Endometrial microvascular endothelial cells (primary cell): ENCODE measurements around the gene ZNF286A. TPM values are rescaled to one million over a fixed set of nuclear protein-coding genes. Genes with fewer than 3 reads are reported as not detected.
"Not testable (repeated sequence)": the region's sequence is repeated elsewhere in the genome, so short reads cannot be mapped to it uniquely, and the experiment has no call there.

Experiments
- in situ Hi-C: cut with HindIII; loops from 2 replicates; pipeline ENCODE4 v1.10.0; 2017; ENCODE audit warnings: low sequenced_read_pairs, low pct_unique_long_range_greater_than_20kb; ENCODE audit errors: inconsistent ontology term
- total RNA-seq: library from RNA; depleted of rRNA; stranded (reverse); fragments of >200 nt; gene quantifications from one replicate; pipeline ENCODE4 v1.2.3, GENCODE V29; 2015; ENCODE audit errors: inconsistent ontology term

The ZNF286A gene
- total RNA-seq: 32.4 TPM

- in situ Hi-C loops: not testable (repeated sequence)
These were observed at the start of gene ZNF286A for GRCh38 chr17:15699413-15699924. Gene ZNF286A, plus strand, starts transcription at chr17:15699752. Its CDS starts 578 bp downstream, at chr17:15700330.

- in situ Hi-C loops: no loop called here
These were observed 49.6 kb upstream of the ZNF286A start for GRCh38 chr17:15649861-15650421.

- in situ Hi-C loops: no loop called here
These were observed 48.6 kb upstream of the ZNF286A start for GRCh38 chr17:15650741-15651582.

GRCh38 chr17:15651583-15652110, 47.9 kb upstream of the ZNF286A start:
- in situ Hi-C loops: no loop called here

- in situ Hi-C loops: no loop called here
These were observed 46.6 kb upstream of the ZNF286A start for GRCh38 chr17:15652960-15653359.

GRCh38 chr17:15654401-15654800, 45.2 kb upstream of the ZNF286A start:
- in situ Hi-C loops: not testable (repeated sequence)

GRCh38 chr17:15654886-15655561, 44.5 kb upstream of the ZNF286A start:
- in situ Hi-C loops: no loop called here

GRCh38 chr17:15657868-15658267, 41.7 kb upstream of the ZNF286A start:
- in situ Hi-C loops: no loop called here

GRCh38 chr17:15658296-15658695, 41.3 kb upstream of the ZNF286A start:
- in situ Hi-C loops: no loop called here

- in situ Hi-C loops: no loop called here
These were observed 40.3 kb upstream of the ZNF286A start for GRCh38 chr17:15659236-15659635.

GRCh38 chr17:15659663-15660062, 39.9 kb upstream of the ZNF286A start:
- in situ Hi-C loops: no loop called here

DNA sequence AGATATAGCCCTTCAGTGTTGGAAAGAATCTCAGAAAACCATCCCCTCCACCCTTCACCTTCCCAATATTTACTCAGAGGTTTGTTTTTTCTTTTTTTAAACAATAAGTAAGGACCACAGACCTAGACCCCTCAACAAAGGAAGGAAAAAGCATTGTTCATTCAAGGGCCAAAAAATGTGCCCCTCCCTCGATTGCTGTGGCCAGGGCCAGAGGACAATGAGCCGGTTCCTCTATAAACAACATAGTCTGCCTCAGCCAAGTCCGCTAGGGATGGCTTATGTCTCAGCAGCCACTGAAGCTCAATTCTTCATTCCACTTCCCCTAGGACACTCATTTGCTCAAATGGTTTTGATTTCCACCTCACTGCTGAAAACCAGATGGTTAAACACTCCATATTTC, 39.5 kb upstream of the ZNF286A start:
- in situ Hi-C loops: no loop called here

DNA sequence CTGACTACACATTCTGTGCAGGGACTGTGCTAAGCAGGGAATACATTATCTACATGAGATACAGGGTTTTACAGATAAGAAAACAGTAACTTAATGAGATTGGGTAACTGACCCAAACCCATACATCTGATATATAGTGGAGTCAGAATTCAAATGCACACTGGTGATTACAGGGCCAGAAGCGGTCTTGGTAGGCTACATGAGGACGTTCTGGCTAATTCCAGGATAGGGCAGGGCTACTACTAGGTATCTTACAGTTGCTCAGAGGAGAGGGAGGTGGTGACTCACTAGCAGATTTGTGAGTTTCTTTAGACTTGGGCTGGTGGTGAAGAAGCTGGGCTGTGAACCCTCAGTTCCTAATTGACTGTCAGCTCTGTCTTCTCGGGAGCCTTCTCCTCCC, 36.9 kb upstream of the ZNF286A start:
- in situ Hi-C loops: no loop called here

- in situ Hi-C loops: no loop called here
These were observed 36.4 kb upstream of the ZNF286A start for GRCh38 chr17:15663176-15663575.

GRCh38 chr17:15663691-15664090, 35.9 kb upstream of the ZNF286A start:
- in situ Hi-C loops: no loop called here

- in situ Hi-C loops: not testable (repeated sequence)
These were observed 30.0 kb upstream of the ZNF286A start for GRCh38 chr17:15669526-15669925.

DNA sequence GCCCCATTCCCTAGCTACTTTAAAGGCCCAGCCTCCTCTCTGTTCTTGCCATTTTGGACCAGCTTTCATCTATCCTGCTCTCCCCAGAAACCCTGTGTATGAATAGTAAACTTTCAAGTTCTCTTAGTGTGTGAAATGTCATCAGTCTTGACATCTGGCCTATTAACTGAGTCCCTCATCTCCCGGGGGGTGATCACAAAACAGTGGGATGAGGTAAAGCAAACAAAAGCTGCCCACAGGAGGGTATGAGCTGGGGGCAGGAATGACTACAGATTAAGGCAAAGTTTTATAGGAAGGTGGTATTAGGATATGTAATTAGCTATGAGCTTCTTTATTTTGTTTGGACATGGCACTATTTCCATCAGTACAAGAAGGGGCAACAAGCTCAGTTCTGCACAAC, 24.9 kb upstream of the ZNF286A start:
- in situ Hi-C loops: not testable (repeated sequence)

GRCh38 chr17:15675991-15676390, 23.6 kb upstream of the ZNF286A start:
- in situ Hi-C loops: not testable (repeated sequence)

DNA sequence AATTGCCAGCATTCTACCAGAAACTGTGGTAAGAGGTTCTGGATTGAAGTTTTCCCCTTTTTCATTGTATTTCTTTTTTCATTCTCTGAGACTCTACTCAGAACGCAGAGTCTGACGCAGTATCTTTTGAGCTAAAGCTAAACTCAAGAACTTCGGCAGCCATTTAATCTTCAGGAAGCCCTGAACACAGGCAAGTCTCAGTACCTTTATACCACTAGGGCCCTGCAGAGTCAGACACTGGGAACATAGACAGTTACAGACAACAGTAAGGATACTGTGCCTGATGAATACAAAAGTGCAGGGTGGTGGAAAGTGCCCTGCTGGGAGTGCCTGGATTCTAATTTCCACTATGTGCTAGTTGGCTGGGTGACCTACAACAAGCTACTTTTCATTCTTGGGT, 16.4 kb upstream of the ZNF286A start:
- in situ Hi-C loops: not testable (repeated sequence)
